GM10847 (cell line): ENCODE results near the gene EYS.

Experiments
- POLR2A ChIP-seq: IDR thresholded peaks from 2 replicates; pipeline ENCODE4 v1.6.1; 2011; ENCODE audit not compliant: insufficient read length; ENCODE audit errors: extremely low read depth

EYS gene

DNA sequence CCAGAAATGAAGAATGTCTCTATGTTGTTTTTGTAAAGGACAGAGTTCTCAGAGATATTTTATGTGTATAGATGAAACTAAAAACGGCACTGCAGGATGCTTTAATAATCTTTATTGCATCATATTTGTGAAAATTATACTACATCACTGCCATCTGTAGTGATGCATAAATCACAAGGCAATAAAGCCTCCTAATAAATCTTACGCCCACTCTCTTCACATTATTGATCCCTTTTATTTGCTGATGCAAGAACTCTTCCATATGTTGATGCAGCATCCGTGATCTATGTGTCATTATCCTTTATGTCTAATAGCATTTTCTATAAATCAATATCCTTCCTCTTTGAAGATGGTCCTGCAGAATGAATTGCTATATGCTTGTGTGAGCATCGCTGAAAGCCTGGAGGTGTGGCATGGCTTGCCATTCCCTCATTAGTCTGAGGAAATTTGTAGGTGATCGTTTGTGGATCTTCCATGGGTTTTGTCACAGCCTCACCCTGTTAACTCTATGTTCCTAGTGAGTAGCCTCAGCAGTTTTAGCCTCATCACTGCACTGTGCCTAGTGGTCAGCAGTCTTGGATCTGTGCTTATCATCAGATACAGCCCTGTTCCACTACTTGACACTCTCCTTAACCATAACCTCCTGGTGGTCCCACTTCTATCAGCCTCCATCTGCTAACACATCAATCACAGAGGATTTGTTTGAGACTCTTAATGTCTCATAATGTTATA, 983.5 kb downstream of the EYS start:
- TF ChIP-seq POLR2A: no peak

DNA sequence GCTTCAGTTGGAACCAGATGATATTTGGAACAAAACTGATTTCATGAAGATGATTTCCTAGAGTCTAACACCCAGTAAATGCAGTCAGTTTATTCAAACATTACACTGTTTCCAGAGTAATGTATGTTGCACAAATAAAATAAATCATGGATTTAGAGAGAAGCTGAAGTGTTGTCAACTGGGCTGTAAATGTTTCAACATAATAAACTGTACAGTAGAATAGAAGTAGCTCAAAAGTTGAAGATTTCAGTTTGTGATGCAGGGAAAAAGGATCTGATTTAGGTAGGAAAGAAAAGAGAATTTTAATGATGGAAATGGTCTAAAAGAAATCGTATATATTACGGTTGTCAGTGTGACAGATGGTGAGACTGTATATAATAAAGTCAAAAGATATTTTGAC, 985.2 kb downstream of the EYS start:
- no peak for TF ChIP-seq POLR2A

DNA sequence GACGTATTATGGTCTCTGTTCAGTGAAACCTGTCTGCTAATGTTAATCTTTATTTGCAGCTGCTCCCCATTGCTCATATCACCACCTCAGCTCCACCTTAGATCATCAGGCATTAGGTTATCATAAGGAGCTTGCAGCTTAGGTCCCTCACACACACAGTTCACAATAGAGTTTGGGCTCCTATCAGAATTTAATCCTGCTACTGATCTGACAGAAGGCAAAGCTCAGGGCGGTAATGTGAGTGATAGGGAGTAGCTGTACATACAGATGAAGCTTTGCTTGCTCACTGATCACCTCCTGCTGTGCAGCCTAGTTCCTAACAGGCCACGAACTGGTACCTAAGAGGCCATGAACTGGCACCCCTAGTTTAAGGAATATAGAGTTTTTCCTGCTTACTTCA, 989.7 kb downstream of the EYS start:
- TF ChIP-seq POLR2A: no peak

DNA sequence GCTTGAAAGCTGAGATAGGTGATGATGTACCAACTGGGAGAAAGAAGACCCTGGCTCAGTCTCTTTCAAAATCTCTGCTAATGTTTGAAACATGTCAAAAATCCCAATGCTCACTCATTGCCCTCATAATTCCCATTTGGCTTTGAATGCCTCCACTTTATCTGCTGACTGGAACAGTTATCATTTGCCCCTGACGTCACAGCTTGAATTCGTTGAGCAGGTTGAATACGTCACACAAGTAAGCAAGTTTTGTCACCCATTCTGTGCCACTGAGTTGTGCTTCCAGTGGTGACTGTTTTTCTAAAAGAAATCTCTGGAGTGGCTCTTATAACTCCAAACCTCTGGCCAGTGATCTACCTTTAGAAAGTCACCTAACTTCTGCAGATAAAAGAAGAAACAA, 991.4 kb downstream of the EYS start:
- no peak for TF ChIP-seq POLR2A

DNA sequence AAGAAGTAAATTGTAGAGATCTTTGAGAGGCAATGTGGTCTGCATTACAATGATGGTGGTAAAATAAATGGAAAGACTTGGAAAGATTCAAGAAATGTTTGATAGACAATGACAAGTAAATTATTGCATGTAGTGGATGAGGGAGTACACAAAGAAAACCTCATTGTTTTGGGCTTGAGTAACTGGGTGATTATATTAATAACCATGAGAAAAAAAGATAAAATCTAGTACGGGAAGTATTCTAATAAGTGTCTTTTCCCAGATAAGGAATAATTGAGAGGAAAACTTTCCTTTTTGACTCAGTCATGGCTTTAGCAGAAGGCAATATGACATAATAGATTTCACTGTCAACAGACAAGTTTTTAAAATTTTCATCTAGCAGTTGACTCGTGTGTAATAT, 993.0 kb downstream of the EYS start:
- no peak for TF ChIP-seq POLR2A

DNA sequence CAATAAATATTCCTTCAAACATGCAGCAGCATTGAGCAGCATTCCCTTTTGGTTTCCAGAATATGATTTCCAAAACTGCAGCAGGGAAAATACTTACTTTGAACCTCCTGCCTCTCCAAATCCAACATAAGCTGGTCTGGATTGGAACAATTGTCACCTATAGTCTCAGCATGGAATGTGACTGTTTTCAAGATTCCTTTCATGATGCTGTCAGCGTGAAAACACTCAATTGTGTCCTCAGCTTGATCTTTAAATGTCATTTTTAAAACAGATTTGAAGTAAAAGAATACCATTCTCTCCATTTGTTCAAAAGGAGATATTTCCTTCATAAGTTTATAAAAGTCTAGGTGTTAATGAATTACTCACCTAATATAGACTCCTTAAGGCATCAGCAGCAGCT, 993.9 kb downstream of the EYS start:
- no peak for TF ChIP-seq POLR2A

DNA sequence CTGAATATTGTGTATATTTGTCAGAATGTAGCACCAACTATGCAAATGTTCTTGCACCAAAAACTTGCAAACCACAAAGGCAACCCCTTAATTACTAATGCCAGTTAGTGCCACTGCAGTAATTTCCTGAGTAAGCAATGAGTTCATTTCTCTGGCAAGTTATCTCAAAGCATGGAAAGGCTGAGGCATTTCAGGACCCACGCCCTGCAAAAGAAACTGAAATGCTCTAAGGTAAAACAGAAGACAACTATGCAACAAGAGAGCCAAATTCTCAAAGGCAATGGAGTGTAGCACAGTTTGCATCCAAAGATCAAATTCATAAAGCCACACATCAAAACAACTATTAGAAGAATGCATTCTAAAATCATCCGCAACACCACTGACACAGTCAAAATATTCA, 994.4 kb downstream of the EYS start:
- no peak for TF ChIP-seq POLR2A

DNA sequence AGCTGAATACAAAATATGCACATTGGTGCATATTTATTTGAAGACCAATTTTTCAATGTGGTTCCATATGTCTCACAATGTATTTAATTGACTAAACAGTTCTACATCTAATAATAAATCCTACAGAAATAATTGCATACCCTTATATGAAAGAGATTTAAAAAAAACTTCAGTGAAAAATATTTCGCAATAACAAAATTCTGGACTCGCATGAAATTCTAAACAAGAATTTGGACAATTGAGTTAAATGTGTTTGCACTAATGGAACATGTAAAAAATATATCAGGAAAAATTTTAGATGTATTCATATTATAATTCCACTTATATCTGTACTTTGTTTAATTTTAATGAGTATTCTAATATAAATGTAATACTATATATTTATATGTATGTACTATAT, 1003.1 kb downstream of the EYS start:
- no peak for TF ChIP-seq POLR2A

DNA sequence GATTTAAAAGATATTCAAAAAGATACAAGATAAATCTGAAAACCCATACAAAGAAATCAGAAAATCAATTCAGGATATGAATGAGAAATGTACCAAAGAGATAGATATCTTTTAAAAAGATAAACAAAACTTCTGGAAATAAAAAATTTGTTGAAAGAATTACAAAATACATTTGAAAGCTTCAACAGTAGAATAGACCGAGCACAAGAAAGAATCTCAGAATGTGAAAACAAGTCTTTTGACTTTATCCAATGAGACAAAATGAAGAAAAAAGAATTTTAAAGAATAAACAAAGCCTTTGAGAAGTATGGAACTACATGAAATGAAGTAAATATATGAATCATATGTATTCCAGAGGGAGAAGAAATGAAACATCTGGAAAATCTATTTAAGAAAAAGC, 1011.0 kb downstream of the EYS start:
- TF ChIP-seq POLR2A: no peak

DNA sequence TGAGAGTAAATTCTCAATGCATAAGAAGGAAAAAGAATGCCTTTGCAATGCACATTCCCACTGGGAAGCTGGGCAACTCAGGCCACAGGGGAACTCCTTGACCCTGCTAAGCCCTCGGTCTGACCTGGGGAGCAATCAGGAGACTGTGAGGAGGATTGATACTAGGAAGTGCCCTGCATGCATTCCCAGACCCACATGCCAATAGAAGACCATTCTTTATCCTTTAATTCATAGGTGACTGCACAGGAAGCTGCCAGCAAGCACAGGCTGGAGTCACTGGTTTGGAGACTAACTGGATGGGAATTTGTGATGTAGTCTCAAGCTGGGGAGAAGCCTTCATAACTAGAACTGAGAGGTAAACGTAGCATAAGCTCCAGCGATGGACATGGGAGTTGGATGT, 1012.7 kb downstream of the EYS start:
- TF ChIP-seq POLR2A: no peak

DNA sequence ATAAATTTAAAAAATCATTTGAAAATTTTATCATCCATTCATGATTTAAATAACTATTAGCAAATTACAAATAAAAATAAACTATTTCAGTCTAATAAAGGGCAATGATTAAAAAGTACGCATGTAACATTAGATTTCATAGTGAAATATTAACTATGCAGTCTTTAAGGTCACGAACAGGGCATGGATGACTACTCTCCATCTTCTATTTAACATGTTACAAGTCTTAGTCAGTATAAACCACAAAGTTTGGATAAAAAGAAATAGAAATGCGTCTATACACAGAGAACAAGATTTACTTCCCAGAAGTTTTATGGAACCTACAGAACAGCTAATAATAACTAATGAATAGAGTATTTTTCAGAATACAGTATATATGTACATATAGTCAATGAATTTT, 1016.0 kb downstream of the EYS start:
- TF ChIP-seq POLR2A: no peak

DNA sequence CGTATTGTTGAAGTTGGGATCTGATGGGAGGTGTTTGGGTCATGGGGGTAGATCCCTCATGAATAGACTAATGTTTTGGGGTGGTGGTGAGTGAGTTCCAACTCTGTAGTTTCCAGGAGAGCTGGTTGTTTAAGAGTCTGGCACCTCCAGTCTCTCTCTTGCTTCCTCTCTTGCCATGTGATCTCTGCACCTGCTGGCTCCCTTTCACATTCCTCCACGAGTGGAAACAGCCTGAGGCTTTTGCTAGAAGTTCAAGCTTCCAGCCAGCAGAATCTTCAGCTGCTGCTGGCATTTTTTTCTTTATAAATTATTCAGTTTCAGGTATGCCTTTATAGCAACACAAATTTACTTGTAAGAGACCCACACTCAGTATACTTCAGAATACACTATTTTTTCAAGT, 1021.6 kb downstream of the EYS start:
- no peak for TF ChIP-seq POLR2A

DNA sequence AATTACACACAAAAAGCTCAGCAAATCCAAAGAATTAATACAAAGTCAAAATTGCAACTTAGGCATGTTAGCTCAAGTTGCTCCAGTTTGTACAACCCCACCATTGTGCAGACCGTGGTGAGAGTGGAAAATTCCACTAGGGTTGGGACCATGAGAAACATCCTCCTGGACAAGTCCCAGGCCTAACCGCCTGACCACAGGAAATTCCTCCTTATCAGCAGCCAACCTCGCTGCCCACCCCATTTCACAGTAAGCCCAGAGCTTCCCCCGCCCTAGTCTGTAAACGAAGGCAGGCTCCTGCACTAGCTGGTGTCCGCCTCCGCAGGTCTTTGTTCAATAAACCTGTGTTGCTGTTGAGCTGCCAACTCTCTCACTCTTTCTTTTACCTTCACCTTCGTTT, 1023.3 kb downstream of the EYS start:
- TF ChIP-seq POLR2A: no peak

DNA sequence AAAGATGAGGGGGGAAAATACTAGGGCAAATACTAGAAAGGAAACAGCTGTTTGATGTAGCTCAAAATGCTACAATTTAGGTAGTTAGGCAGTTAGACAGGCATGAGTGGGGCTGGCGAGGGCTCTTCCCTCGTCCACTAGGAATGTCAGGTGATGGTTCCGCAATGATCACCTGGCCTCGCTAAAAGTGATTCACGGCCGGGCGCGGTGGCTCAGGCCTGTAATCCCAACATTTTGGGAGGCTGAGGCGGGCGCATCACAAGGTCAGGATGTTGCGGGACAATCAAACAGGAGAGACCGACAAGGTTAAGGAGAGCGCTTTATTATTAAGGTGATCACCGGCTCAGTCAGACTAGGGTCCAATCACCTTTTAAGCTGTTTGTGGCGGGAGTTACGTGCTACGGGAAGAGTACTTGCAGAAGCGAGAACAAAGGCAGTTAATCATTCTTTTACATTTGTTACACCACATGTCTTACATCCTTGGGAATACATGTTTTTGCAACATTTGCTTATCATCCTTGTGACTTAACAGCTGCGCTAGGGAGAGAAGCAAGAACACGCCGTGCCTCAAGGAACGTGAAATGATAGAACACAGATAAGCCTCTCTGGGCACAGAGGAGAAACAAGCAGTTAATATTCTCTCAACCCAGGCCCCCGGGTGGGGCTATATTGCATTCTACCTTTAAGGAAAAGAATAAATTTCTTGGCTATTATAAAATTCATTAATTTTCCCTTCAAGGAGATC, 1025.4 kb downstream of the EYS start:
- TF ChIP-seq POLR2A: no peak

DNA sequence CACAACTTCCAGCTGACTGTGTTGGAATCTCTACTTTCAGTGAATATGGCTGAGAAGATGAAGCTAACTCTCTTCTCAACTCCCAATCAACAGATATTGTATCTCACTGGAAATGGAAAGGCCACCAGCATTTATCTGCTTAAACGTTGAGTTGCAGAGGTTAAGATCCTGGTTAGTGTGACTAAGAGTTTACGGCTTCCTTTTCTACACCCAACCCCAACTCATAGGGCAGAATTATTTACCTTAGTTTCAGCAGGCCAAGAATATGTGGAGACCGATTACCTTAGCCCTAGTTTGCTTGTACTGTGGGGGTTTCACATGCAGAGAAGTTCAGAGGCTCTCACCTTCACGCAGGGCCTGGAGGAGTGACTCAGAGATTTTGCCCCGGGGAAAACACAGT, 1026.6 kb downstream of the EYS start:
- TF ChIP-seq POLR2A: no peak

DNA sequence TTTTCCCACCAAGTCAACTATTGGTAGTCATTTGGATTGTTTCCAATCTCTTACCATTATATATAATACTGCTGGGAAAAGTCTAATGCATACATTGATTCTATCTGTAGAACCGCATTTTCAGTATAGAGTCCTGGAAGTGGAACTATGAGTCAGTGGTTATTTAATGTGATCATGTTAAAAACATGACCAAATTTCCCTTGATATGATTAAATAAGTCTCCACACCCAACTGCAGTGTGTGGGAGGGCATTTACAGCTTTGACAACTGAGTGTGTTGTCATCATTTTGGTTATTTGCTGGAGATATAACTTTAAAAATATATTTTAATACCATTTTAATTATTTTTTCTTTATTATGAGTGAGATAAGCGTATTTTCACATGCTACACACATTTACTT, 1027.6 kb downstream of the EYS start:
- no peak for TF ChIP-seq POLR2A

DNA sequence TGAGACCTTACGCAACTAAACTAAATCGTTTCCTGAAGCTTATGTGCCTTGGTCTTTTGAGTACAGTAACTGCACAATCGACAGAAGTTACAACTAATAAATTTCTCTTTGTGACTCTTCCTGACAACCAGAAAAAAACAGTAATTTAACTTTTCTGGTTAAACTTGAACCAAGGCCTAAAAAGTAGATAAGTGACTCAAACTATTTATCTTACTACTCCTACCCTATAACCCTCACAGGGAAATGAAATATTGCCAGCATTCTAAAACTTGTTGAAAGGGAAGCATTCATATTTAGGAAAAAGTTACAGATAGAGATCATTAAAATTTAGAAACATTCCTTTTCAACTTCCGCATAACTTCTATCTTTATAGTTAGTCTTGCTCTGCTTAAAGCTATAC, 1034.4 kb downstream of the EYS start:
- TF ChIP-seq POLR2A: no peak
